A673 (cell line): ENCODE measurements around the gene CFAP221. TPM values are rescaled to one million over a fixed set of nuclear protein-coding genes. Genes with fewer than 3 reads are reported as not detected.

ENCODE experiments used
- BruUV-seq: library from RNA; stranded (reverse); fragments of 400-500 nt; replicated peaks from 2 replicates; lab custom pipeline; 2021; lab: Mats Ljungman, UMichigan
- CTCF ChIA-PET: fragments of 300-600 bp; sonication (Branson Sonifier 250); formaldehyde crosslinking; loops from one replicate; lab custom pipeline; 2022; ENCODE audit warnings: antibody characterized with exemption; lab: Charles Lee
- POLR2A ChIA-PET: fragments of 300-600 bp; sonication (Branson Sonifier 250); formaldehyde crosslinking; loops from one replicate; lab custom pipeline; 2022; ENCODE audit warnings: antibody characterized with exemption; ENCODE audit not compliant: low non-redundant PET; lab: Charles Lee
- DNase-seq: peaks from one replicate; pipeline ENCODE4 v3.0.0-alpha.2; 2015; ENCODE audit warnings: low spot score
- H3K27ac ChIP-seq: fragments of 200-600 bp; sonication (generic); 2 replicates; pipeline ENCODE4 v1.5.1; 2016; ENCODE audit warnings: mixed run types, low read depth, mild to moderate bottlenecking, mixed read lengths, antibody characterized with exemption, low read length; ENCODE audit not compliant: poor library complexity, severe bottlenecking
- H3K27me3 ChIP-seq: fragments of 200-600 bp; sonication (generic); replicated peaks from 2 replicates; pipeline ENCODE4 v1.6.1; 2017; ENCODE audit warnings: mixed run types, low read depth, mild to moderate bottlenecking, mixed read lengths, antibody characterized with exemption, low read length; ENCODE audit not compliant: insufficient read depth, poor library complexity
- H3K36me3 ChIP-seq: fragments of 200-600 bp; sonication (generic); 2 replicates; pipeline ENCODE4 v1.6.1; 2016; ENCODE audit warnings: mixed run types, mild to moderate bottlenecking, mixed read lengths, antibody characterized with exemption, low read length; ENCODE audit not compliant: insufficient read depth, poor library complexity, severe bottlenecking
- H3K4me1 ChIP-seq: fragments of 200-600 bp; sonication (generic); 2 replicates; pipeline ENCODE4 v1.6.1; 2017; ENCODE audit warnings: mixed run types, mild to moderate bottlenecking, mixed read lengths, antibody characterized with exemption, low read length; ENCODE audit not compliant: insufficient read depth, poor library complexity, severe bottlenecking
- H3K4me3 ChIP-seq: fragments of 200-600 bp; sonication (generic); 2 replicates; pipeline ENCODE4 v1.5.1; 2016; ENCODE audit warnings: low read depth, mixed run types, mild to moderate bottlenecking, mixed read lengths, low read length; ENCODE audit not compliant: poor library complexity, severe bottlenecking
- H3K9me3 ChIP-seq: fragments of 200-600 bp; sonication (generic); 2 replicates; pipeline ENCODE4 v1.6.1; 2016; ENCODE audit warnings: mixed run types, low read depth, mild to moderate bottlenecking, mixed read lengths, antibody characterized with exemption, low read length; ENCODE audit not compliant: poor library complexity, severe bottlenecking
- CTCF ChIP-seq: fragments of 300-800, 200-600 bp; sonication (generic); conservative IDR thresholded peaks from 2 replicates; pipeline ENCODE4 v1.5.1; 2017; ENCODE audit warnings: low read depth, mild to moderate bottlenecking, antibody characterized with exemption, low read length, moderate library complexity, mixed read lengths
- EZH2 ChIP-seq: fragments of 200-600 bp; sonication (generic); IDR thresholded peaks from 2 replicates; pipeline ENCODE4 v1.6.1; 2017; ENCODE audit warnings: borderline replicate concordance, low read depth, mild to moderate bottlenecking, mixed read lengths, antibody characterized with exemption, low read length; ENCODE audit not compliant: poor library complexity, severe bottlenecking
- intact Hi-C: fragments of 100-400 bp; cut with micrococcal nuclease; formaldehyde crosslinking; loops from one replicate; pipeline ENCODE4 v1.10.0; 2022; ENCODE audit not compliant: unreplicated experiment
- total RNA-seq: library from RNA; stranded (reverse); gene quantifications from 2 replicates; pipeline ENCODE4 v1.2.3, GENCODE V29; 2021

CFAP221 gene
- total RNA-seq, 1 experiment from 2014 or later, result 1.5 TPM

- Histone ChIP-seq H3K27me3 (no peaks in the 10 kb centered on the region), H3K36me3 (no peaks in the 10 kb centered on the region), H3K27ac (no peak overlapping the region), H3K4me3 (no peak overlapping the region), H3K9me3 (no peaks in the 10 kb centered on the region), H3K4me1 (no peaks in the 10 kb centered on the region)
- TF ChIP-seq CTCF, result no peak
- TF ChIP-seq EZH2, result no peak
- no TSS peak for BruUV-seq
- intact Hi-C loops, result no loop called here
- CTCF ChIA-PET, result no interaction called here
- POLR2A ChIA-PET, result no interaction called here
- DNase-seq, result no peak
These were observed 149.3 kb downstream of the CFAP221 start for GRCh38 chr2:119693567-119693966.

GRCh38 chr2:119693967-119694366 is 149.7 kb downstream of the CFAP221 start:
- no peaks in the 10 kb centered on the region for H3K27me3 ChIP-seq
- no peaks in the 10 kb centered on the region for H3K4me1 ChIP-seq
- ChIA-PET CTCF (no interaction called here), POLR2A (no interaction called here)
- intact Hi-C loops, result no loop called here
- H3K36me3 ChIP-seq, result no peaks in the 10 kb centered on the region
- no peak overlapping the region for H3K4me3 ChIP-seq
- H3K27ac ChIP-seq, result no peak overlapping the region
- H3K9me3 ChIP-seq, result no peaks in the 10 kb centered on the region
- DNase-seq, result no peak
- TF ChIP-seq CTCF, result no peak
- TF ChIP-seq EZH2, result no peak
- no TSS peak for BruUV-seq

DNA sequence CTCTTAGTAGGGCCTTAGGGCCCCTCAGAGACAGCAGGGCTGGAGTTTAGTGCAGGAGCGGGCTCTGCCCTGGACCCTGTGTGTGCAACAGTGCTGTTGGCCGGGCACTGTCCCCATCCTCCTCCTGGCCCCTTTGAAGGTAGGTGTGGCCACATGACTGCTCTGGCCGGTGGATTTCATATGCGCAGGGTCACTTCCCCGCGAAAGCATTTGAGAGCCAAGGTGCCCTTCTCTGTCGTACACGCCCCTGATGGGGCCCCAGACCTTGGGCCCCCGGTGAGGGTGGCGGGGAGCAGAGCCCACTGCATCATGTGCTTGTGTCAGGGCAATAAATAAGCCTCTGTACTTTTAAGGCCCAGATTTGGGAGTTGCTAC is 150.2 kb downstream of the CFAP221 start:
- Histone ChIP-seq H3K27ac (no peak overlapping the region), H3K4me3 (no peak overlapping the region), H3K4me1 (peaks cover 4% of the 10 kb centered on the region), H3K27me3 (no peaks in the 10 kb centered on the region), H3K9me3 (no peaks in the 10 kb centered on the region), H3K36me3 (no peaks in the 10 kb centered on the region)
- no TSS peak for BruUV-seq
- TF ChIP-seq CTCF, result no peak
- TF ChIP-seq EZH2, result no peak
- DNase-seq, result no peak
- CTCF ChIA-PET, result no interaction called here
- intact Hi-C loops, result no loop called here
- POLR2A ChIA-PET, result no interaction called here
